Mesendoderm (in vitro differentiated cells): ENCODE measurements around the gene SERTAD1.
"Not testable (repeated sequence)": the region's sequence is repeated elsewhere in the genome, so short reads cannot be mapped to it uniquely, and the experiment has no call there.

Experiments used
- DNase-seq: peaks from one replicate; pipeline ENCODE4 v3.0.0; 2013
- H2AK5ac ChIP-seq: 2 replicates; pipeline ENCODE4 v1.6.1; 2013; ENCODE audit warnings: low read length, inconsistent platforms
- H2BK120ac ChIP-seq: 2 replicates; pipeline ENCODE4 v1.6.1; 2013; ENCODE audit warnings: low read depth, mild to moderate bottlenecking, low read length, moderate library complexity, mixed read lengths
- H2BK15ac ChIP-seq: replicated peaks from 2 replicates; pipeline ENCODE4 v1.6.1; 2013; ENCODE audit warnings: low read depth, mild to moderate bottlenecking, moderate library complexity
- H2BK5ac ChIP-seq: 2 replicates; pipeline ENCODE4 v1.6.1; 2013; ENCODE audit warnings: low read length, inconsistent platforms
- H3K18ac ChIP-seq: 2 replicates; pipeline ENCODE4 v1.6.1; 2013; ENCODE audit warnings: mild to moderate bottlenecking, low read length, mixed read lengths
- H3K23ac ChIP-seq: one replicate; pipeline ENCODE4 v1.6.1; 2013; ENCODE audit warnings: low read length
- H3K27ac ChIP-seq: 2 replicates; pipeline ENCODE4 v1.5.1; 2013; ENCODE audit warnings: low read depth, mild to moderate bottlenecking, inconsistent platforms, low read length, moderate library complexity
- H3K27me3 ChIP-seq: 2 replicates; pipeline ENCODE4 v1.6.1; 2013; ENCODE audit warnings: low read length, control low read depth, mild to moderate bottlenecking, inconsistent platforms; ENCODE audit not compliant: insufficient read depth, poor library complexity
- H3K36me3 ChIP-seq: 2 replicates; pipeline ENCODE4 v1.6.1; 2013; ENCODE audit warnings: low read length, inconsistent platforms; ENCODE audit not compliant: control insufficient read depth, insufficient read depth
- H3K4ac ChIP-seq: one replicate; pipeline ENCODE4 v1.6.1; 2013; ENCODE audit warnings: low read depth, mild to moderate bottlenecking, low read length, moderate library complexity
- H3K4me1 ChIP-seq: 2 replicates; pipeline ENCODE4 v1.6.1; 2013; ENCODE audit warnings: low read depth, low read length, inconsistent platforms; ENCODE audit not compliant: control insufficient read depth
- H3K4me2 ChIP-seq: 2 replicates; pipeline ENCODE4 v1.6.1; 2013; ENCODE audit warnings: low read length
- H3K4me3 ChIP-seq: 2 replicates; pipeline ENCODE4 v1.5.1; 2013; ENCODE audit warnings: mild to moderate bottlenecking, low read length
- H3K56ac ChIP-seq: one replicate; pipeline ENCODE4 v1.6.1; 2013; ENCODE audit warnings: low read length
- H3K79me1 ChIP-seq: 2 replicates; pipeline ENCODE4 v1.6.1; 2013; ENCODE audit warnings: low read length, inconsistent platforms
- H3K79me2 ChIP-seq: 2 replicates; pipeline ENCODE4 v1.6.1; 2013; ENCODE audit warnings: mild to moderate bottlenecking, low read length; ENCODE audit not compliant: control insufficient read depth, insufficient read depth
- H3K9ac ChIP-seq: 2 replicates; pipeline ENCODE4 v1.6.1; 2013; ENCODE audit warnings: low read length, inconsistent platforms
- H4K5ac ChIP-seq: one replicate; pipeline ENCODE4 v1.6.1; 2013; ENCODE audit warnings: low read length
- H4K8ac ChIP-seq: one replicate; pipeline ENCODE4 v1.6.1; 2013; ENCODE audit warnings: low read depth, mild to moderate bottlenecking, control low read depth, low read length, moderate library complexity
- WGBS: extraction: QIAGEN DNeasy Blood & Tissue Kit; methylation state at CpG from one replicate; pipeline ENCODE4 v1.1.7; 2013; ENCODE audit warnings: low lambda C conversion rate, missing lambda C conversion rate; ENCODE audit not compliant: insufficient coverage; ENCODE audit errors: extremely low coverage; 5-methylcytosine and 5-hydroxymethylcytosine counted together

Gene SERTAD1

DNA sequence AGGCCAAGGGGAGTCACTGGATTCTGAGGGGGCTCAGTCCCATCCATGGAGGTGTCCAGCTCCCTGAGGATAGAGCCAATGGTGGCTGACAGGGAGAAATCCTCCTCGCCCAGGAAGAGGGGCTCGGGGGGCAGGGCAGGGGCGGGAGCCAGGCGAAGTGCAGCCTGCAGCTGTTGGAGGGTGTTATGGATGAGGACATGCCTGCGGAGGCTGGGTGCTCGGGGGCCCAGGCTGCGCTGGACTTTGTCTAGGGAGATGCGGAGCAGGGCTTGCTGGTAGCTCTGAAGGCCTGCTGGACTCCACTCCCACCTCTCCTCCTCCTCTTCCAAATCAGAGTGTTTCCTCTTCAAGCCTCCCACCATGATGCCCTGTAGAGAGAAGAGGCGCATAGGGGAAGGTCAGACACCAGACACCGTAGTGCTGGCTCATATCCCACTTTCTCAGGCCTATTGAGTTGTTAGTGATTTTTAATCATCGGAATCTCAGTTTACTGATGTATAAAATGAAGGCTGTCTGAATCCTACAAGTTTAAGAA is 16.0 kb upstream of the SERTAD1 start:
- no peak overlapping the region for H3K4me2 ChIP-seq
- DNase-seq, result no peak
- H3K4me1 ChIP-seq, result no peaks in the 10 kb centered on the region
- H4K8ac ChIP-seq, result no peak overlapping the region
- peaks cover 2% of the 10 kb centered on the region for H3K36me3 ChIP-seq
- H2BK5ac ChIP-seq, result no peak overlapping the region
- H3K27ac ChIP-seq, result no peak overlapping the region
- H2BK15ac ChIP-seq, result no peak overlapping the region
- peaks cover 11% of the 10 kb centered on the region for H3K79me1 ChIP-seq
- no peak overlapping the region for H2AK5ac ChIP-seq
- no peak overlapping the region for H3K23ac ChIP-seq
- no CpG with 5 or more reads among the region's 11 CpGs for WGBS
- H3K56ac ChIP-seq, result no peak overlapping the region
- H3K18ac ChIP-seq, result no peak overlapping the region
- H4K5ac ChIP-seq, result no peak overlapping the region
- H2BK120ac ChIP-seq, result no peak overlapping the region
- peaks cover 23% of the 10 kb centered on the region for H3K79me2 ChIP-seq
- no peak overlapping the region for H3K4me3 ChIP-seq
- H3K27me3 ChIP-seq, result no peaks in the 10 kb centered on the region
- no peak overlapping the region for H3K4ac ChIP-seq
- no peak overlapping the region for H3K9ac ChIP-seq

- H3K23ac ChIP-seq, result no peak overlapping the region
- no peak overlapping the region for H2BK5ac ChIP-seq
- no peak overlapping the region for H2AK5ac ChIP-seq
- no peak overlapping the region for H4K8ac ChIP-seq
- DNase-seq, result no peak
- peaks cover 2% of the 10 kb centered on the region for H3K36me3 ChIP-seq
- H3K4ac ChIP-seq, result no peak overlapping the region
- H3K18ac ChIP-seq, result no peak overlapping the region
- no peak overlapping the region for H2BK15ac ChIP-seq
- no peak overlapping the region for H3K4me2 ChIP-seq
- peaks cover 9% of the 10 kb centered on the region for H3K79me1 ChIP-seq
- H3K9ac ChIP-seq, result no peak overlapping the region
- H3K4me1 ChIP-seq, result no peaks in the 10 kb centered on the region
- H2BK120ac ChIP-seq, result no peak overlapping the region
- H3K4me3 ChIP-seq, result no peak overlapping the region
- H3K79me2 ChIP-seq, result peaks cover 17% of the 10 kb centered on the region
- no peak overlapping the region for H4K5ac ChIP-seq
- no CpG with 5 or more reads among the region's 3 CpGs for whole genome bisulfite sequencing
- H3K27me3 ChIP-seq, result no peaks in the 10 kb centered on the region
- no peak overlapping the region for H3K27ac ChIP-seq
- no peak overlapping the region for H3K56ac ChIP-seq
These were observed 12.5 kb upstream of the SERTAD1 start for GRCh38 chr19:40438284-40438683.

- H2BK5ac ChIP-seq, result peak overlapping the region; percentile 84
- no peak overlapping the region for H2BK120ac ChIP-seq
- H3K4me2 ChIP-seq, result peak overlapping the region; percentile 74
- H2BK15ac ChIP-seq, result no peak overlapping the region
- peak overlapping the region; percentile 66 for H3K23ac ChIP-seq
- H3K27me3 ChIP-seq, result no peaks in the 10 kb centered on the region
- peak overlapping the region; percentile 92 for H3K9ac ChIP-seq
- no peaks in the 10 kb centered on the region for H3K79me1 ChIP-seq
- peak overlapping the region; percentile 98 for H3K56ac ChIP-seq
- H3K4ac ChIP-seq, result peak overlapping the region; percentile 87
- H4K8ac ChIP-seq, result peak overlapping the region; percentile 95
- peak overlapping the region; percentile 77 for H4K5ac ChIP-seq
- peak overlapping the region; percentile 97 for H3K27ac ChIP-seq
- H3K79me2 ChIP-seq, result no peaks in the 10 kb centered on the region
- no peaks in the 10 kb centered on the region for H3K4me1 ChIP-seq
- peak; percentile 94 for DNase-seq
- H2AK5ac ChIP-seq, result no peak overlapping the region
- H3K18ac ChIP-seq, result peak overlapping the region; percentile 81
- H3K4me3 ChIP-seq, result peak overlapping the region; percentile 23
- H3K36me3 ChIP-seq, result no peaks in the 10 kb centered on the region
- WGBS, result no CpG with 5 or more reads among the region's 50 CpGs
These were observed 7.8 kb upstream of the SERTAD1 start for GRCh38 chr19:40433391-40434216.

DNA sequence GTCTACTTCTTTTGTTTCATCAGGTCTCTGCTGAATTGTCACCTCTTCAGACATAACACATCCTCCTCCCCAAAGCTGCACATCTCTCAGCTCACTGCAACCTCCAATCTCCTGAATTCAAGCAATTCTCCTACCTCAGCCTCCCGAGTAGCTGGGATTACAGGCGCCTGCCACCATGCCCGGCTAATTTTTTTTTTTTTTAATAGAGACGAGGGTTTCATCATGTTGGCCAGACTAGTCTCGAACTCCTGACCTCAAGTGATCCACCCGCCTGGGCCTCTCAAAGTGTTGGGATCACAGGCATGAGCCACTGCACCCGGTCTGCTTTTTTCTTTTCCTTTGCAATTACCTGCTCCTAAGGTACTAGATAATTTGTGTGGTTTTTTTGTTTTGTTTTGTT is 7.0 kb upstream of the SERTAD1 start:
- H3K79me1 ChIP-seq, H3K4me1 ChIP-seq, H3K4me3 ChIP-seq, H2BK15ac ChIP-seq, H2BK5ac ChIP-seq, H2AK5ac ChIP-seq, H2BK120ac ChIP-seq, H3K36me3 ChIP-seq, H3K27me3 ChIP-seq, H3K23ac ChIP-seq, DNase-seq, H4K8ac ChIP-seq, H3K79me2 ChIP-seq, H3K4me2 ChIP-seq, H4K5ac ChIP-seq: not testable (repeated sequence)
- Histone ChIP-seq H3K4ac (peak overlapping the region; percentile 87), H3K56ac (peak overlapping the region; percentile 98), H3K18ac (peak overlapping the region; percentile 81), H3K27ac (peak overlapping the region; percentile 97), H3K9ac (peak overlapping the region; percentile 92)
- WGBS, result no CpG with 5 or more reads among the region's 7 CpGs

DNA sequence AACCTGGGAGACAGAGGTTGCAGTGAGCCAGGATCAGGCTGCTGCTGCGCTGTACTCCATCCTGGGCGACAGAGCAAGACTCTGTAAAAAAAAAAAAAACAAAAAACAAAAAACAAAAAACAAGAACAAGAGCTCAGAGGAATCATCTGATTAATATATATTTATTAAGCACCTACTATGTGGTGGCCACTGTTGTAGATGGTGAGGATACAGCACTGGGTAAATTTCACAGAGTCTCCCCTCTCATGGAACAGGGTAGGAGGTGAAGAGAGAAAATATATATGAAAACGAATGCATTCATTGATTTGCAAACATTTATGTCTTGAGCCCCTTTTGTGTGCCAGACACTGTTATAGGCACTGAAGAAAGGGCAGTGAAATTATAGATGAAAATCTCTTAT is 5.9 kb upstream of the SERTAD1 start:
- H3K56ac ChIP-seq, result no peak overlapping the region

More for the DNA sequence above, 5.9 kb upstream of the SERTAD1 start:
- Histone ChIP-seq H3K79me2 (no peaks in the 10 kb centered on the region), H3K27ac (no peak overlapping the region), H3K36me3 (no peaks in the 10 kb centered on the region), H3K4ac (no peak overlapping the region), H2BK15ac (no peak overlapping the region), H3K4me3 (no peak overlapping the region), H3K4me2 (no peak overlapping the region), H3K9ac (no peak overlapping the region), H4K5ac (no peak overlapping the region), H3K23ac (no peak overlapping the region), H2BK5ac (no peak overlapping the region), H3K4me1 (no peaks in the 10 kb centered on the region), H2BK120ac (no peak overlapping the region), H3K27me3 (no peaks in the 10 kb centered on the region), H3K18ac (no peak overlapping the region), H4K8ac (no peak overlapping the region), H2AK5ac (no peak overlapping the region), H3K79me1 (no peaks in the 10 kb centered on the region)
- no CpG with 5 or more reads among the region's 3 CpGs for WGBS
- DNase-seq, result no peak
